Liver (tissue), 3 donors: ENCODE measurements around the gene NUDT14.

ENCODE experiments used
- ATF3 ChIP-seq: IDR thresholded peaks from 2 replicates; pipeline ENCODE4 v1.6.1; 2016; ENCODE audit warnings: antibody characterized with exemption
- CTCF ChIP-seq: fragments of 150-350 bp; IDR thresholded peaks from 2 replicates; pipeline ENCODE4 v1.5.1; 2017; ENCODE audit warnings: improper control_type of control experiment, low read depth, low read length; ENCODE audit not compliant: missing input control
- TAF1 ChIP-seq: conservative IDR thresholded peaks from 2 replicates; pipeline ENCODE4 v1.6.1; 2016; ENCODE audit warnings: antibody characterized with exemption, mild to moderate bottlenecking
- YY1 ChIP-seq: IDR thresholded peaks from 2 replicates; pipeline ENCODE4 v1.6.1; 2016; ENCODE audit warnings: antibody characterized with exemption, mild to moderate bottlenecking
- donor health status: healthy.
- donor health status: healthy.

GRCh38 chr14:105216490-105217247 is 35.6 kb upstream of the NUDT14 start:
- TF ChIP-seq YY1 (no peak), CTCF (no peak), TAF1 (no peak), ATF3 (no peak)
